HG03432 (cell line): ENCODE measurements around the gene METTL26.
A peak's percentile ranks its signal among the peaks of the same experiment; 100 is the strongest.

Experiments used
- ATAC-seq: cut with Tn5 transposase; IDR thresholded peaks from one replicate; pipeline ENCODE4 v1.9.1; 2021; ENCODE audit warnings: mild to moderate bottlenecking, moderate library complexity; ENCODE audit not compliant: unreplicated experiment

The METTL26 gene

DNA sequence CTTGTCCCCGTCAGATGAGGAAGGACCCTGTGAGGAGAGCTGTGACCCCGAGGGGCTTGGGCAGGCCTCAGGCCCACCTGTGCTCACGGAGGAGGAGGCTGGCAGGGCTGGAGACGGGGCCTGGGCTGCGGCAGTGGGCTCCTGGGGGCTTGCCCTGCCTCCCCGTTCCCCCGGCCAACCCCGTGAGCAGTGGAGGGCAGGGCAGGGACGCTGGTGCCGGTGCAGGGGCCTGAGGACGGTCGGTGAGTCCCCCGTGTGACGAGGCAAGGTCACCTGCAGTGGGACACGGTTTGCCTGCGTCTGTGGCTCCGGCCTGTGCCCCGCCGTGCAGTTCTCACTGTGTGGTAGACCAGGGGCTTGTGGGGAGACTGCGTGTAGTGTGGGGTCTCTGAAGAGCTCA lies 23.5 kb upstream of the METTL26 start:
- ATAC-seq: no peak

DNA sequence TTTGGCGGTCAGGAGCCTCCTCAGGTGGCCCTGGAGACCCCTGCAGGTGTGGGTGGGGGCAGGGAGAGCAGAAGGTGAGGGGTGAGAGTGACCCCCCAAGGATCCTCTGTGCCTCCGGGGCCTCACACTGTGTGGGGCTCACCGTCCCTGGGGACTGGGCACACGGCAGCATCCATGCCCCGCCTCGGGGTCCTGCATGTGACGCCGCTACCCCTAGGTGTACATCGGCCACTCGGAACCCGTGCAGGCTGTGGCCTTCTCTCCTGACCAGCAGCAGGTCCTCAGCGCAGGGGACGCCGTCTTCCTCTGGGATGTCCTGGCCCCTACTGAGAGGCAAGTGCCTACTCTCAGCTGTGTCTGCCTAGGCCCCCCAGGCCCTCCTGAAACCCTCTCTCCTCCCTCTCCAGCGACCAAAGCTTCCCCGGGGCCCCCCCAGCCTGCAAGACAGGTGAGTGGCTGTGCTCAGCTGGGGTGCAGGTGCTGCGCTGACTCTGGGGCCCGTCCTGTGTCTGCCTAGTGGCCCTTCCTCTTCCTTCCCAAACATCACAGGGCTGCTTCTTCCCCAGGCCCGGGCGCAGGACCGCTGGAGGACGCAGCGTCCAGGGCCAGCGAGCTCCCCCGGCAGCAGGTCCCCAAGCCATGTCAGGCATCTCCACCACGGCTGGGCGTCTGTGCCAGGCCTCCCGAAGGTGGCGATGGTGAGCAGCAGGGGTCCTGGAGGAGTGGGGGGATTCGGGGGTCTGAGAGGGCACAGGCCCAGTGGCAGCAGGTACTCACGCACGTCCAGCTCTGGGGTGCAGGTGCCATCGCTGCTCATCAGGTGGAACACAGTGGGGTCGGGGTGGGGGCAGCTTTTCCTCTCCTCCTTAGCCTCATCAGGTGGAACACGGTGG lies 22.8 kb upstream of the METTL26 start:
- ATAC-seq: no peak

DNA sequence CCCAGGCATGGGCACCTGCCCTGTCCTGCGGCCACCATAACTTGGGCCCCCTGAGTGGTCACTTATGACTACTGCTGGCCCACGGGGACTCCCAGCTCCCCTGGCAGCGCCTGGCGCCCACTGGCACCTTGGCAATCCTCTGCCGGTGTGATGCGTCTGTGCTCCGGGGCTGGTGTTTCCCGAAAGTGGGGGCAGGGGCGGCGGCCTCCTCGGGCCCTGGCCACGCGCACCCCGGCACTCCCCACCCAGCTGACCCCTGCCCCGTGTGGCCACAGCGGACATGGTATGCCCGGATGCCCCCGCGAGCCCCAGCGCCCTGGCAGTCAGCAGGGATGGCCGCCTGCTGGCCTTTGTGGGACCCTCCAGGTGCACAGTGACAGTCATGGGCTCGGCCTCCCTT lies 21.4 kb upstream of the METTL26 start:
- no peak for ATAC-seq

DNA sequence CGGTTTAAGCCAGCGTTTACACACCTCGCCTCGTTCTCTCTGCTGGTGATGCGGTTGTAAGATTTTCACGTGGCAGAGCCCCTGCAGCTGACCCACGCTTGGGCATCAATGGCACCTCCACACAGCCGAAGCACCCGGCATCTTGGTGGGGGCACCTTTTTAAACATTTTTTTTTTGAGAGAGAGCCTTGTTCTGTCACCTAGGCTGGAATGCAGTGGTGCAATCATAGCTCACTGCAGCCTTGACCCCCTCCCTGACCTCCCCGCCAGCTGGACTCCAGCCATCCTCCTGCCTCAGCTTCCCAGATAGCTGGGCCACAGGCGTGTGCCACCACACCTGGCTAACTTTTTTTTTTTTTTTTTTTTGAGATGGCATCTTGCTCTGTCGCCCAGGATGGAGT lies 17.9 kb upstream of the METTL26 start:
- ATAC-seq: no peak

DNA sequence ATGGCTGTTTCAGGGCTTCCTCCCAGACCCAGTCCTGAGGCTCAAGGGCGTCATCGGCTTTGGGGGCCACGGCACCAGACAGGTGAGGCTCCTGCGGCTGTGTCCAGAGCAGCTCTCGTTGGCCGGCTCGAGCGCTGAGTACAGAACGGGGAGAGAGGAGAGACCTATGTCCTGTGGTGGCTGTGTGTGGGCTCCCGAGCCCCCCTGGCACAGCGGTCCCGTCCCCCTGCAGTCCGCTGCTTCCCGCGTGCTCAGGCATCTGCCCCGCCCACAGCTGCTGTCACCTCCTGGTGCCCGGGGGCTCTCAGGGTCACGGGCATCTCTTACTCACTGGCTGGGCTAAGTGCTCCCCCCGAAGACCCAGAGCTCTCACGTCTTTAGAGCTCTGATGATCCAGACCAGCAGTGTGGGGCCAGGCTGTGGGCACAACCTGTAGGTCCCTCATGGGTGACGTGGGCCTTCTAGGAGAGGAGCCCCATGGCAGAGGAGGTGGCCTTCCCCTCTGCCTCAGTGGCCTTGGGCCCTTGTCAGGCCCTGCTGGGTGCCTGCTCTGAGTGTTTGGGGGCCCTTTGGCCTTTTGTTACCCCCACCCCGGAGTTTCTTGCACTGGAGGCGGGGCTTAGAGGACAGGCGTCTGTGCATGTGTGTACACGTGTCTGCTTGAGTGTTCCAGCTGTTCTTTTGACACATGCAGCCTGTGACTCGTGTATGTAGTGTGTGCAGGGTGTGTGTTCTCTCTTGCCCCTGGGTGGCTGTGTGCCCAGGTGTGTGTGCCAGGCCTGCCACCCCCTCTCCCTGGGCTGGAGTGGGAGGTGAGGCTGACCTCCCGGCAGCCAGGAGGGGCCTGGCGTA lies 16.6 kb upstream of the METTL26 start:
- ATAC-seq: no peak

DNA sequence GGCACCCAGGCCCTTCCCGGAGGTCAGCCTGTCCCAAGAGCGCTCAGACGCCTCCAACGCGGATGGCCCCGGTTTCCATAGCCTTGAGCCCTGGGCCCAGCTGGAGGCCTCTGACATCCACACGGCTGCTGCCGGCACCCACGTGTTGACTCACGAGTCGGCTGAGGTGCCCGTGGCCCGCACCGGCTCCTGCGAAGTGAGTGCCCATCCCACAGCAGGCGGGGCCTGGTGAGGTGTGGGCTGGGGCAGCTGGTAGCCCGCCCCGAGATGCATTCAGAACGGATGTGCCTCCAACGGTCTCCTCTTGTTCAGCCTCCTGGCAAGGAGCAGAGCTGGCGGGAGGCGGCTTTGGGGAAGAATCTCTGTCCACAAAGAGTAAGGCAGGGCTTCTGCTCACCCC lies 15.7 kb upstream of the METTL26 start:
- no peak for ATAC-seq

DNA sequence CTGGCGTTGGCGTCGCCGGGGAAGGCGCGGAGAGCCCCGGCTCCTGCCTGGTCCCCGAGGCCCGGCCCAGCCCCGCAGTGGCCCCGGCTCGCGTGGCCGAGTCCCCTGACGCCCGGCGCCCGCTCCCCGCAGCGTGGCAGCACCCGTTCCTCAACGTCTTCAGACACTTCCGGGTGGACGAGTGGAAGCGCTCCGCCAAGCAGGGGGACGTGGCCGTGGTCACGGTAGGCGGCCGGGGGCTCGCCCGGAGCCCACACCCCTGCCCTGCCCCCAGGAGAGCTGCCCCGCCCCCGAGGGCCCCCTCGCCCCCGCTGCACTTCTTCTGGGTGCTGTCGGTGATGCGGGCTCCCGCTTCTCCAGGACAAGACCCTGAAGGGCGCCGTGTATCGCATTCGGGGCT lies 13.5 kb upstream of the METTL26 start:
- ATAC-seq: peak; percentile 12

DNA sequence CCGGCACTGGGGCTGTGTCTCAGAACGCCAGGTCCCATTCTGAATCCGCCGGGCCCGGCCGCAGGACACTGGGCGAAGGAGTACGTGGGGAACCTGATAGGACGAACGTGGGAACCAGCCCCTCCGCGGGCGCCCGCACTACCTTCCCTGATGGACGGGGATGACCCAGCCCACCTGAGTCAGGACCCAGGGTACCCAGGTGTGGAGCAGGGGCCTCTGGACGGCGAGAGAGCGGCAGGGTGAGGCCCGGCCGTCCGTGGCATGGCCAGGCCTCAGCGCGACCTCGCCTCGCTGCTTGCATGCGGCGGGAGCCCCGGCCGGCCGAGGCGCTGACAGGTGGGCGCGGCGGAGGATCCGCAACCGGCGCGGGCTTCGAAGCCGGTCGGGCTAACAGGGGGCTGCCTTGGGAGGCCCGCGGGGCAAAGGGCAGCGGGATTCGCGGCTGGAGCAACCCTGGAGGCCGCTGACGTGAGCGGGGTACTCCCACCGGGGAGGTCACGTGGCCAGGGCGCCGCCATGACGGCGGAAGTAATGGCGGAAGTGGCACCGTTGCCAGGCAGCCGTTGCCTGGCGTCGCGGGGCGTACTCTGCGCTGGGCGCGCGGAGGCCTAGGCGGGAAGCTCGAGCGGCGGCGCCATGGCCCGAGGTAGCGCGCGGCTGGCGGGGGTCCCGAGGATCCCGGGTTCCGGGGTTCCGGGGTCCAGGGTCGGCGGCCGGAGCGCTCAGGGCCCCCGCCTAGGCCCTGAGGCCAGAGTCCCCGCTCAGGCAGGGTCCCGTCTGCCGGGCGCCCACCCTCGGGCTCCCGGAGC lies 12.9 kb upstream of the METTL26 start, which contains the start of gene WDR90:
Gene WDR90 (plus strand): TSS at position 585 of the 809 bp plus-strand sequence. CDS start 52 bp downstream, at position 637.
- peak; percentile 80 for ATAC-seq

DNA sequence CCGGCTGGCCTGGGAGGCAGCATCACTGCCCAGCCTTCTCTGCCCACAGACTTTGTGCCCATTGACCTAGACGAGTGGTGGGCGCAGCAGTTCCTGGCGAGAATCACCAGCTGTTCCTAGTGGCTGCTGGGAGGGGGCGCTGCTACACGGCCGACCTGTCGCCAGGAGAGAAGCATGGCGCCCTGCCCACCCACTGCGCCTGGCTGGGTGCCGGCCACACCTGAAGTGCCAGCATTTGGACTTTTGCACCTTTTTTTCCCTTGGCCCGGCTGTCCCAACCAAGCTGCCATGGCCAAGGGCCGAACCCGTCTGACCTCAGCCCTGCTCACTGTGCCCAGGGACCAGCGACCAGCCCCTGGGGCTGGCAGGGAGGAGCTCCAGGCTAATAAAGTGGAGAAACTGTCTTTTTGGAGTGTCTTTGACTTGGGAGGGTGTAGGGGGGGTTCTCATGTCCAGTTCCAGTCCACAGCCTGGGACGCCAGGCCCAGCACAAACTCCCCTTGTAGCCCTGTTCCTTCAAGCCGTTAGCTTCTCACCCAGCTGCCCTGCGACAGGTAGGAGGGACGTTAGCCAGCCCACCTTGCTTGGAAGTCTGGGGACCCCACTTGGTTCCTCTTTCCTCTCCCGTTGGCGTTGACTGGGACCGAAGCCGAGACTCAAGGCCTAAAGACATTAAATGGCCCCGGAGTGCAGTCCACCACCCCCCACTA lies 12.1 kb upstream of the METTL26 start:
- no peak for ATAC-seq

DNA sequence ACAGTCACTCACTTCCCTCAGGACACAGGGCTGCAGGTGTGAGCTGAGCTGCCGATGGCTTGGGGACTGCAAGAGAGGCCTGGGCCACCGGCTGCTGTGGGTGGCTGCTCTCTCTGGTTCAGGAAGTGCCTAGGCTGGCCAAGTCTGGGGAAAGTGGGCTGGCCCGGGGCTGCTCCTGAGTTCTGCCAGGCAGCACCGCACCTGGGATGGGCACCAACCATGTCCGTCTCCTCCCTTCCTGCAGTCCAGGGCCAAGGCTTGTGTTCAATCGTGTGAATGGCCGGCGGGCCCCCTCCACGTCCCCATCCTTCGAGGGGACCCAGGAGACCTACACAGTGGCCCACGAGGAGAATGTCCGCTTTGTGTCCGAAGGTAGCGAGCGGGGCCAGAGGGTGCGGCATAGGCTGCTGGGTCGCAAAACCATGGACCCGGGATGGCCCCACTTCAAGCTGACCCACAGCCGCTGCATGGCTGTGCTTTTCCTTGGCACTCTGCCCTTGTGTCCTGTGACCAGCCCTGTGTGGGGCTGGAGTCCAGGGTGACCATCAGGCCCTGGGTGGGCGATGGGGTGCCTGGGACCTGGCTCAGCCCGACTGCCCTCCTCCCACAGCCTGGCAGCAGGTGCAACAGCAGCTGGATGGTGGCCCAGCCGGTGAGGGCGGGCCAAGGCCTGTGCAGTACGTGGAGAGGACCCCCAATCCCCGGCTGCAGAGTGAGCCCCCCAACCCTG lies 11.2 kb upstream of the METTL26 start:
- no peak for ATAC-seq

DNA sequence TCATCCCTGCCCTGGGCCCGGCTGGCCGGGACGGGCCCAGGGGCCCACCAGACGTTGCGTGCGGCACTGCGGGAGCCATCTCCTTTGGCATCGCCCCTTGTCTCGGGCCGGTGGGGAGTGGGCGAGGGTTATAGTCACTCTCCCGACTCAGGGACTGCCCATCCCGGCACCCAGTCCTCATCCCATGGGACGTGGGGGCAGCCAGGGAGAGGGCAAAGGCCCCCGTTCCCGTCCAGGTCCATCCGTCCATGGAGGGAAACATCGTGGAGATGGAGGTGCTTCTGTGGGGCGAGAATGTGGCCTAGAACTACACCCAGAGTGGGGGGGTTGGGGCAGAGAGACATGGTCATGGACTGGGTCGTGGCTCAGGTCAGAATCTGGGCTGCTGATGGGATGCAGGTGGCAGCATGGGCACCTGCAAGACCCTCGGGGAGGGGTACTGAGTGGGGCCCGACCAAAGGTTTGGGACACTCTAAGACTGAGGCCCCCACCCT lies 10.6 kb upstream of the METTL26 start:
- ATAC-seq: no peak

DNA sequence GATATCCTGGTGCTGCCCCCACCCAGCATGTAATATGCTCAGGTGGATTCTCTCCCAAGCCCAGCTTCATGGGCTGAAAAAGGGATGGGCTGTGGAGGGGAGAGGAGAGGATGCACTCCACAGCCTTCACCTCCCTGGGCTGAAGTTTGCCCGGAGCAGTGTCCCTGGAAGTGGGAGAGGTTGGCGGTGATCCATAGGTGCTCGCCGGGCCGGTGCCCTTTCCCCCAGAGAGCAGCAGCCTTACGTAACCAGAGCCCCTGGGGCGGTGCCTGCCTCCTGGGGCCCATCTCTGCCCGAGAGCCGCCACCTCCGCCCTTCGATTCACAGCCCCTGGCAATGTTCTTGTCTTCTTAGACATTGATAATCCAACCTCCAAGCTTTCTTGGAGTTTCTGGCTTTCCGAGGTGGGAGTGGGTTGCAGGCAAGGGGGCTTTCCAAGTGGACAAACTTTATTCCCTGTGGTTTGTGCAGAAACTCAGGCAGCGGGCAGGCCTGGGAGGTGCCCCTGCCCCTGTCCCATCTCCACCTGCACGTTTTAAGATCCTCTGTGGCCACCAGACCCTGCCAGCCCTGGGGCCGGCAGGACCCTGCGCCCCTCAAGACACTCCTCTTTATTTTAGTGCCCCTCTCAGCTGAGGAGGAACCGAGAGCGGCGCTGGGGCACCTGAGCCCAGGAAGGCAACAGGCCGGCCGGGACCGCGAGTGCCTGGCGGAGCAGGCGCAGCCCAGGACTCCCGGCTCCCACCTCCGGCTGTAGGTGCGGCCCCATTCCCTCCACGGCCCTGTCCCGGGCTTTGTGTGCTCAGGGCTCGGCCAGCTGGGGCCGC lies 10.0 kb upstream of the METTL26 start:
- no peak for ATAC-seq

DNA sequence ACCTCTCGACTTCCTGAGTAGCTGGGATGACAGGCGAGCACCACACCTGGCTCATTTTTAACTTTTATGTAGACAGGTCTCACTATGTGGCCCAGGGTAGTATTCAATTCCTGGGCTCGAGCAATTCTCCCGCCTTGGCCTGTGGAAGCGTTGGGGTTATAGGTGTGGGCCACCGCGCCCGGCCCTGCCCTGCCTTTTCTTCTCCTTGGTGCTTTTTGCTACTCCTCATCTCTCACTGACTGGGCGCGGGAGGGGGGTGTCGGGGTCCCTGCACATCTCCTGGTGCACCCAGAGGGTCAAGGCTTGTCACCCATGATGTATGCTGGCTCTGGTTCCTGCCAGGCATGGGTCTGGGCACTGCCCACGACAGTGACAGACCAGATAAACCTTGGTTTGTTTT lies 8.5 kb upstream of the METTL26 start:
- ATAC-seq: no peak

DNA sequence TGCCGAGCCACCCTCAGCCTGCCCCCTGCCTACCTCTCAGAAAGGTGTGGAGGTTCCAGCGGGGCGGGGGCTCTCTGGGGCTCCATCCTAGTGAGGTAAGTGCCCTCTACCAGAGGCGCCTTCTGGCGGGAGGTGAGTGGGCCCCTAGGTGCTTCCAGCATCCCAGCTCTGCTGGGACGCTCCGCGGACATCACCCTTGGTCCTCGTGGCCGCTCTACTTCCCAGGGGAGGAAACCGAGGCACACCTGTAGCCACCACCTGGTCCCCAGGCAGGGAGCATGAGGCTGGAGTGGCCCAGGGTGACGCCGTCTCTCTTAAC lies 6.9 kb upstream of the METTL26 start:
- no peak for ATAC-seq

DNA sequence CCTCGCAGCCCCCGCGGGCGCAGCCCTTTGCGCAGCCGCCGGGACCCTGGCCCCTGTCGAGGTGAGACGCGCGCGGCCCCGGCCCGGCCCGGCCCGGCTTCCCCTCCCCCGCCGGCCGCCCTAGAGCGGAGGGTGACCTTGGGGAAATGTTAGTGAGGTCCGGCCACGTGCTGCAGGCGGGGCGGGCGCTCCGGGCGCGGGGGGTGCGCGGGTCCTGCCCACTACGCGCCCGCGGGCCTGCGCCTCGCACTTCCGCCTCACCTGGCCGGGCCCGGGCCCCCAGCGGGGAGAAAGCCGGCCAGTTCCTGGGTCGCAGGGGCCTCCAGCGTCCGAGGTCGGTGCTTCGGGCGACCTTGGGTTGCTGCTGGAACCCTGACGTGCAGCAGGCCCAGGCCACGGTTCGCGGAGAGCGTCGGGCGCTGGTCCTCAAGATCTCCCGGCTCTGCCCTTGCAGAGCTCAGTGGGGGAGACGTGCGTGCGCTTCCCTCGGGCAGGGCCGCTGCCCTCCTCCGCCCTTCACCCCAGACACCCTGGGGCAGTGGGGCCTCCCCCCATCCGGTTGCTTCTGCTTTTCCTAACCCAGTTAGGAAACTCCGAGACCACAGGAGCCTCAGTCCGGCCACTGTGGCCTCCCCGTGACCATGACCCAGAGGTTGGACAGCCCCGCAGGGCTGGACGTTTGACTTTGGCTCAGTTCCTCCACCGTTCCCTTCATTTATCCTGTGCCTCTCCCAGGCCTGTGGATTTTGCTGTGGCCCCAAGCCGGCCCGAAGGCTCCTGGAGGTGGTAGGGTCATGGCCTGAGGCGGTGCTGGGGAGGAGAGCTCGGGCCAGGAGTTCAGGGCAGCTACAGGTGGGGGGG lies 6.3 kb upstream of the METTL26 start:
- ATAC-seq: peak; percentile 43

DNA sequence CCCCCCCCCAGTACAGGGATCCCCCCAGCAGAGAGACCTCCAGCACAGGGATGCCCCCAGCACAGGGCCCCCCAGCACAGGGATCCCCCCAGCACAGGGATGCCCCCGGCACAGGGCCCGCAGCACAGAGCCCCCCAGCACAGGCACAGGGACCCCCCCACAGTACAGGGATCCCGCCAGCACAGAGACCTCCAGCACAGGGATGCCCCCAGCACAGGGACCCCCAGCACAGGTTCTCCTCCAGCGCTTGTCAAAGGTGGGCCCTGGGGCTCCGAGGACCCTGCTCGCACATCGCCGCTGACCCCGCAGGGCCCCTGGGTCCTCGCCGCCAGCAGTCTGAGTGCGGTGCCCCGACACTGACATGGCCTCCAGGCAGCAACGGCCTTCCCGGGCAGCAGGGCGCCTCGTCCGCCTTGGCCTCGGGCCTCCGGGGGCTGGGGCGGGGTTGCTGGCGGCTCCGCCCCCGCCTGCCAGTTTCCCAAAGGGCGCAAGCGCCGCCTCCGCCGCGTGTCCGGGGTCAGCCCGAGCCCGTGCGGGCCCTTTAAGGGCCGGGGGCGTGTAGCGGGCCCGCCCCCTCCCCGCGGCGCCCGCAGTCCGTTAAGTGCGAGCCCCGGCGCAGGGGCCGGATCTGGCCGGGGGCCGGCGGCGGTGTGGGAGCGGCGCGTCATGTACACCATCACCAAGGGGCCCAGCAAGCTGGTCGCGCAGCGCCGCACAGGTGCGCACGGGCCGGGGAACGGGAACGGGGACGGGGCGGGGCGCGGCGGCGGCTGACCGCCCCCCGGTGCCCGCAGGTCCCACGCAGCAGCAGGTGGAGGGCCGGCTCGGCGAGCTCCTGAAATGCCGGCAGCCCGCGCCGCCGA lies 5.5 kb upstream of the METTL26 start, which contains the start of gene MCRIP2:
Gene MCRIP2 (plus strand): TSS at position 503 of the 863 bp plus-strand sequence. CDS start 164 bp downstream, at position 667.
- peak; percentile 50 for ATAC-seq

DNA sequence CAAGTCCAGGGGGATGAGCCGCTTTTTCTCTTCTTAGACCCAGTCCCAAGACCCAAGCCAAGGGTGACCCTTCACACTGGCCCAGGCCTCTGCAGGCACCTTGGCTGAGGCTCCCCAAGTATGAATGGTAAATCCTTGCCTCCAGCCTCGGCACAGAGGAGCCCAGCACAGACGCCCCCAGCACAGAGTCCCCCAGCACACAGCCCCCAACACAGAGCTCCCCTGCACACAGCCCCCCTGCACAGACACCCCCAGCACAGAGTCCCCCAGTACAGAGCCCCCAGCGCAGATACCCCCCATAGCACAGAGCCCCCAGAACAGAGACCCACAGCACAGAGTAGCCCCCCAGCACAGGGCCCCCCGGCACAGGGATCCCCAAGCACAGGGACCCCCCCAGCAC lies 4.5 kb upstream of the METTL26 start:
- no peak for ATAC-seq
